ENCODE measurements around the gene SLC39A2.

DNA sequence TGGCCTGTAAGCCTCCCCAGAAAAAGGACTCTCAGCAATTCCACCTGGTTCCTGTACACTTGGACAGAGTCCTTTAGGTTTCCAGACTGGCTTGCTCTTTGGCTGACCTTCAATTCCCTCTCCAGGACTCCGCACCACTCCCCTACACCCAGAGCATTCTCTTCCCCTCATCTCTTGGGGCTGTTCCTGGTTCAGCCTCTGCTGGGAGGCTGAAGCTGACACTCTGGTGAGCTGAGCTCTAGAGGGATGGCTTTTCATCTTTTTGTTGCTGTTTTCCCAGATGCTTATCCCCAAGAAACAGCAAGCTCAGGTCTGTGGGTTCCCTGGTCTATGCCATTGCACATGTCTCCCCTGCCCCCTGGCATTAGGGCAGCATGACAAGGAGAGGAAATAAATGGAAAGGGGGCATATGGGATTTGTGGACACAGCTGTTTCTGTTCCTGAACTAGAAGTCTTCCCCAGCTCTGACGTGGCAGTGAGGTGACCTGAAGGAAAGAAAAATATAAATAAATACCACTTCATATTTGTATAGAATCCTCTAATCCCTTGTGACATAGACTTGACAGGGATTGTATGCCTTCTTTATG is 44.4 kb downstream of the SLC39A2 start:
- TF ChIP-seq CTCF (conservative IDR thresholded peaks at IDR 0.05 in 1 of 2, IDR thresholded peaks at IDR 0.05 in 1 of 2; ENCODE audit: extremely low read depth in 1 of 2, insufficient read depth in 1 of 2, low read depth in 1 of 2, low read length in 2 of 2) (no peak), EZH2 (IDR thresholded peaks at IDR 0.05; ENCODE audit: borderline replicate concordance, low read length) (no peak)
